NCI-H1417 (cell line): Measurements from ENCODE around the gene SCIMP.
"Not testable (repeated sequence)": the region's sequence is repeated elsewhere in the genome, so short reads cannot be mapped to it uniquely, and the experiment has no call there.

Source experiments
- DNase-seq, 3 experiments: peaks; one replicate each; lab custom pipeline; 2025; lab: John Stamatoyannopoulos, UW

The SCIMP gene

GRCh38 chr17:5184288-5184687 lies 50.4 kb downstream of the SCIMP start:
- DNase-seq = no peak

- DNase-seq = no peak
Observed at GRCh38 chr17:5183410-5183793, 51.3 kb downstream of the SCIMP start.

- no peak for DNase-seq
Observed at GRCh38 chr17:5182597-5183409, 51.9 kb downstream of the SCIMP start.

GRCh38 chr17:5181509-5182305 lies 53.0 kb downstream of the SCIMP start:
- no peak for DNase-seq

GRCh38 chr17:5179003-5179402 lies 55.7 kb downstream of the SCIMP start:
- DNase-seq = no peak

GRCh38 chr17:5175027-5175426 lies 59.6 kb downstream of the SCIMP start:
- not testable (repeated sequence) for DNase-seq

- not testable (repeated sequence) for DNase-seq
Observed at GRCh38 chr17:5165791-5166564, 68.7 kb downstream of the SCIMP start.

- DNase-seq = no peak
Observed at GRCh38 chr17:5164436-5164835, 70.2 kb downstream of the SCIMP start.

- DNase-seq = not testable (repeated sequence)
Observed at GRCh38 chr17:5161793-5162192, 72.9 kb downstream of the SCIMP start.

GRCh38 chr17:5160702-5161101 lies 74.0 kb downstream of the SCIMP start:
- not testable (repeated sequence) for DNase-seq
